ENCODE data around the gene FRY.

FRY gene

GRCh38 chr13:32300406-32300805 lies 268.8 kb downstream of the FRY start:
- no peak for DNase-seq

GRCh38 chr13:32300920-32301319 lies 269.3 kb downstream of the FRY start:
- DNase-seq = no peak

DNA sequence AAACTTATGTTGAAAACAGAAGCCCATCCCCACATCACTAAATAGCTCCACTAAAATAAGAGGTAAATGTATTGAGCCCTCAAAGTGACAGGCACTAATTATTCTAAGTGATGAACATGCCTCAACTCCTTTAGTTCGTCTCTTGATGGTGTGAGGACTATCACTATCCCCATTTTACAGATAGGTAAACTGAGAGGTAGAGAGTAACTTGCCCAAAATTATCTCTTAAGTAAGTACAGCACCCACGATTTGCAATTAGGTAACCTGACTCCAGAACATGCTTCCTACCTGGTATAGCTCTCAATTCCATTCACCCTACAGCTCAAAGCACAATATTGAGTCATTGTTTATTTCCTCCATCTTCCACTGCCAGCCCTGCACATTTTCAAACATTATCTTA lies 270.9 kb downstream of the FRY start:
- DNase-seq = no peak

GRCh38 chr13:32305646-32306045 lies 274.1 kb downstream of the FRY start:
- no peak for DNase-seq

- DNase-seq = no peak
These were observed 277.9 kb downstream of the FRY start for GRCh38 chr13:32309312-32310133.

DNA sequence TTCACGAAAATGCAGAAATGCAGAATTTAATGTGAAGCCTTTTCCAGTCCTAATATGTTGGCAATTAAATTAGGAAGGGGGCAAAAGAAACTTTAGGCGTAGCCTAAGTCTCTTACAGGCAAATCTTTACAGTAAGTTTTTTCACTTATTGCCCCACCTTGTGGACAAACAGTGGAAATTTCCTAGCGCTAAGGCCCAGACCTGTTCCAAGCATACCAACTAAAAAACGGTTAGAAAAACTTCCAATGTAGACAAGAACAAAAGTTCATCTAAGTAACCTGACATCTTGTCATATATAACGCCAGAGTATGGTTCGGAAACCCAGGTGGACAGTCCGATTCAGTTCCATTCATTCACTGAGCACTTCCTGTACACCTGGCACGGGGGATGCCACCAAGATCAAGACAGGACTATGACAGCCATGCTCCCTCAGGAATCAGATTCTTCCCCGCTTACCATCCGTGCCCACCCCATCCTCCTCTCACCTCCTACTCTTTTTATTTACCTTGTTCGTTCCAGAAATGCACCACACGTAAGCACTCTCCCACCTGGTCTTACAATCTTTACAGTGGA lies 278.6 kb downstream of the FRY start:
- DNase-seq = peak in 4 of 51 donors; percentile 3 to 34 (median 12)

GRCh38 chr13:32311188-32311897 lies 279.8 kb downstream of the FRY start:
- DNase-seq = no peak

DNA sequence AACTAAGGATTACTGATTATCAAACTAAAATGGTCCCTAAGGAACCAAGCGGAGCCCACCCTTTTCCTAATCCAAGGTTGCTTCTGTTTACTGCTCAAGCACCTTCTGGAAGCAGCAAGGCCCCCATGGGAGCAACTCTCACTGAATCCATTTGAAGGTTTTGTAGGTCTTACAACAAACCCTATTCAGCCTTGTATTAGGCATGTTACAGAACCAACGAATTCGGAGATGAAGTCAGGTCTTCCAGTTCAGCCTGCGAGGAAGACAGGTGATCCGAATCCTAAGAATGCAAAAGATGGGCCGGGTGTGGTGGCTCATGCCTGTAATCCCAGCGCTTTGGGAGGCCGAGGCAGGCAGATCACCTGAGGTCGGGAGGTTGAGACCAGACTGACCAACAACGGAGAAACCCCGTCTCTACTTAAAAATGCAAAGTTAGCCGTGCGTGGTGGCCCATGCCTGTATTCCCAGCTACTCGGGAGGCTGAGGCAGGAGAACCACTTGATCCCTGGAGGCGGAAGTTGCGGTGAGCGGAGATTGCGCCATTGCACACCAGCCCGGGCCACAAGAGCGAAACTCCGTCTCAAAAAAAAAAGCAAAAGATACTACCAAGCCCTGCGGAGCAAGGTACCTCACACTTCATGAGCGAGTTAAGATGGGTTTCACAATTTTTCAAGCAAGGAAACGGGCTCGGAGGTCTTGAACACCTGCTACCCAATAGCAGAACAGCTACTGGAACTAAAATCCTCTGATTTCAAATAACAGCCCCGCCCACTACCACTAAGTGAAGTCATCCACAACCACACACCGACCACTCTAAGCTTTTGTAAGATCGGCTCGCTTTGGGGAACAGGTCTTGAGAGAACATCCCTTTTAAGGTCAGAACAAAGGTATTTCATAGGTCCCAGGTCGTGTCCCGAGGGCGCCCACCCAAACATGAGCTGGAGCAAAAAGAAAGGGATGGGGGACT lies 283.0 kb downstream of the FRY start:
- DNase-seq = peak in 9 of 51 donors; percentile 1 to 52 (median 32)

DNA sequence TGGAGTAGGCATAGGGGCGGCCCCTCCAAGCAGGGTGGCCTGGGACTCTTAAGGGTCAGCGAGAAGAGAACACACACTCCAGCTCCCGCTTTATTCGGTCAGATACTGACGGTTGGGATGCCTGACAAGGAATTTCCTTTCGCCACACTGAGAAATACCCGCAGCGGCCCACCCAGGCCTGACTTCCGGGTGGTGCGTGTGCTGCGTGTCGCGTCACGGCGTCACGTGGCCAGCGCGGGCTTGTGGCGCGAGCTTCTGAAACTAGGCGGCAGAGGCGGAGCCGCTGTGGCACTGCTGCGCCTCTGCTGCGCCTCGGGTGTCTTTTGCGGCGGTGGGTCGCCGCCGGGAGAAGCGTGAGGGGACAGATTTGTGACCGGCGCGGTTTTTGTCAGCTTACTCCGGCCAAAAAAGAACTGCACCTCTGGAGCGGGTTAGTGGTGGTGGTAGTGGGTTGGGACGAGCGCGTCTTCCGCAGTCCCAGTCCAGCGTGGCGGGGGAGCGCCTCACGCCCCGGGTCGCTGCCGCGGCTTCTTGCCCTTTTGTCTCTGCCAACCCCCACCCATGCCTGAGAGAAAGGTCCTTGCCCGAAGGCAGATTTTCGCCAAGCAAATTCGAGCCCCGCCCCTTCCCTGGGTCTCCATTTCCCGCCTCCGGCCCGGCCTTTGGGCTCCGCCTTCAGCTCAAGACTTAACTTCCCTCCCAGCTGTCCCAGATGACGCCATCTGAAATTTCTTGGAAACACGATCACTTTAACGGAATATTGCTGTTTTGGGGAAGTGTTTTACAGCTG lies 283.9 kb downstream of the FRY start, which contains the start of the genes BRCA2 and ZAR1L:
TSS of gene BRCA2 (plus strand) at position 271 of the 790 bp plus-strand sequence. CDS start 953 bp downstream, outside the sequence.
TSS of gene ZAR1L (minus strand) at position 126 of the 790 bp plus-strand sequence. CDS start 3,438 bp downstream, outside the sequence.
- DNase-seq = peak; percentile 11 to 90 (median 75)

DNA sequence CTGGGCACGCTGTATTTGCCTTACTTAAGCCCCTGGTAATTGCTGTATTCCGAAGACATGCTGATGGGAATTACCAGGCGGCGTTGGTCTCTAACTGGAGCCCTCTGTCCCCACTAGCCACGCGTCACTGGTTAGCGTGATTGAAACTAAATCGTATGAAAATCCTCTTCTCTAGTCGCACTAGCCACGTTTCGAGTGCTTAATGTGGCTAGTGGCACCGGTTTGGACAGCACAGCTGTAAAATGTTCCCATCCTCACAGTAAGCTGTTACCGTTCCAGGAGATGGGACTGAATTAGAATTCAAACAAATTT lies 284.4 kb downstream of the FRY start:
- DNase-seq = peak in 2 of 51 donors; percentile 23 to 30

- no peak for DNase-seq
These were observed 284.9 kb downstream of the FRY start for GRCh38 chr13:32316501-32316900.

- no peak for DNase-seq
These were observed 286.3 kb downstream of the FRY start for GRCh38 chr13:32317716-32318465.

- DNase-seq = no peak
These were observed 289.0 kb downstream of the FRY start for GRCh38 chr13:32320528-32320927.

GRCh38 chr13:32323912-32324311 lies 292.3 kb downstream of the FRY start:
- no peak for DNase-seq

DNA sequence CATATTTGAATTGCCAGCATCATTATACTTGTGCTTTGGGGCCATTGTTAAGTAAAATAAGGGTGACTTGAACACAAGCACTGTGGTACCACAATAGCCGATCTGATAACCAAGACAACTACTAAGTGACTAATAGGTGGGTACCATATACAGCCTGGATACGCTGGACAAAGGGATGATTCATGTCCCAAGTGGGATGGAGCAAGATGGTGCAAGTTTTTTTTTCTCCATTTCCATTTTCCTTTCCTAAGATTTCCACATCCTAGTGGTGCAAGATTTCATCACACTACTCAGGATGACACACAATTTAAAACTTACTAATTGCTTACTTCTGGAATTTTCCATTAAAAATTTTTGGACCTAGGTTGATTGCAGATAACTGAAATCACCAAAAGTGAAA lies 298.9 kb downstream of the FRY start:
- no peak for DNase-seq

- no peak for DNase-seq
These were observed 303.1 kb downstream of the FRY start for GRCh38 chr13:32334671-32335070.

- DNase-seq = no peak
These were observed 309.3 kb downstream of the FRY start for GRCh38 chr13:32340914-32341313.

DNA sequence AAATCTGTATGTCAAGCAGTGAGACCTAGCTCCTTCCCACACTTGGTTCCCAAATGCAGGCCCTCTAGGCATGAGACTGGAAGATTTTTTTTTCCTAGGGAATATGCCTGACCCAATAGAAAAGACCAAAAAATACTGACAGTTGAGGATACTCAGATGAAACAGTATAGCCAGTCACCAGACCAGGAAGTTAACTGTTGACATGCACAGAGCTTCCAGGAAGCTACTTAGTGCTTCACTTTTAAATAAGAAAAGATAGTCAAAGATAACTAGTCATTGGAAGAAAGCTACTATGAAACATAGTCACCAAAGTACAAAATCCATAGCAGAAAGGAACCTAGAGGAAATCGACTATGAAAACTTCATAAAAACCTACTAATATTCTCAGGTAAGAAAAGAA lies 316.1 kb downstream of the FRY start:
- no peak for DNase-seq

Measured in hypothalamus (tissue), 51 donors.